NCI-H460 (cell line): ENCODE measurements around the gene ZNF451. TPM values are rescaled to one million over a fixed set of nuclear protein-coding genes. Genes with fewer than 3 reads are reported as not detected.
"Not testable (repeated sequence)": the region's sequence is repeated elsewhere in the genome, so short reads cannot be mapped to it uniquely, and the experiment has no call there.

Experiments used
- DNase-seq: peaks from one replicate; pipeline ENCODE4 v3.0.0-alpha.2; 2016; ENCODE audit warnings: low read depth; ENCODE audit errors: extremely low read depth
- total RNA-seq: library from RNA; depleted of rRNA; stranded (reverse); fragments of >200 nt; shearing (Covaris generic); gene quantifications from 2 replicates; pipeline ENCODE4 v1.2.3, GENCODE V29; 2014

Gene ZNF451
- total RNA-seq, 1 experiment from 2014 or later = 40.0 TPM

- DNase-seq = no peak
Measured at GRCh38 chr6:57089265-57089664, 723 bp upstream of the ZNF451 start.

- not testable (repeated sequence) for DNase-seq
Measured at GRCh38 chr6:57090458-57091067, 575 bp downstream of the ZNF451 start.

- DNase-seq = not testable (repeated sequence)
Measured at GRCh38 chr6:57091375-57091774, 1.4 kb downstream of the ZNF451 start.

- no peak for DNase-seq
Measured at GRCh38 chr6:57094689-57095088, 4.7 kb downstream of the ZNF451 start.

GRCh38 chr6:57097596-57097995 is 7.6 kb downstream of the ZNF451 start:
- DNase-seq = no peak

GRCh38 chr6:57102976-57103375 is 13.0 kb downstream of the ZNF451 start:
- DNase-seq = no peak

GRCh38 chr6:57104336-57104735 is 14.3 kb downstream of the ZNF451 start:
- DNase-seq = no peak

- no peak for DNase-seq
Measured at GRCh38 chr6:57106990-57107389, 17.0 kb downstream of the ZNF451 start.

- no peak for DNase-seq
Measured at GRCh38 chr6:57108691-57109090, 18.7 kb downstream of the ZNF451 start.

GRCh38 chr6:57109880-57110279 is 19.9 kb downstream of the ZNF451 start:
- no peak for DNase-seq

GRCh38 chr6:57113105-57113504 is 23.1 kb downstream of the ZNF451 start:
- DNase-seq = no peak

- DNase-seq = no peak
Measured at GRCh38 chr6:57116776-57117175, 26.8 kb downstream of the ZNF451 start.

- DNase-seq = no peak
Measured at GRCh38 chr6:57117796-57118195, 27.8 kb downstream of the ZNF451 start.

- DNase-seq = no peak
Measured at GRCh38 chr6:57123111-57123510, 33.1 kb downstream of the ZNF451 start.

GRCh38 chr6:57127763-57128162 is 37.8 kb downstream of the ZNF451 start:
- no peak for DNase-seq

GRCh38 chr6:57130661-57131177 is 40.7 kb downstream of the ZNF451 start:
- no peak for DNase-seq

GRCh38 chr6:57134954-57135353 is 45.0 kb downstream of the ZNF451 start:
- no peak for DNase-seq

GRCh38 chr6:57135885-57136284 is 45.9 kb downstream of the ZNF451 start:
- no peak for DNase-seq

GRCh38 chr6:57137350-57137749 is 47.4 kb downstream of the ZNF451 start:
- no peak for DNase-seq

GRCh38 chr6:57138026-57138425 is 48.0 kb downstream of the ZNF451 start:
- no peak for DNase-seq

GRCh38 chr6:57141451-57142177 is 51.6 kb downstream of the ZNF451 start:
- DNase-seq = no peak

- no peak for DNase-seq
Measured at GRCh38 chr6:57142178-57142525, 52.2 kb downstream of the ZNF451 start.
